DND-41 (cell line): Measurements from ENCODE around the gene ILF3.

Source experiments
- ATAC-seq: fragments of 200-7000 bp; cut with Tn5 transposase; 3 replicates; pipeline ENCODE4 v1.9.1; 2021; ENCODE audit warnings: low read depth; ENCODE audit not compliant: insufficient read depth
- DNase-seq: peaks from one replicate; pipeline ENCODE4 v3.0.0-alpha.2; 2020
- H2AFZ ChIP-seq: 2 replicates; pipeline ENCODE4 v1.6.0; 2012; ENCODE audit warnings: low read depth, low read length
- H3K27ac ChIP-seq: 2 replicates; pipeline ENCODE4 v1.5.1; 2012; ENCODE audit warnings: low read length, inconsistent platforms
- H3K27me3 ChIP-seq: fragments of 200-600 bp; sonication (generic); 2 replicates; pipeline ENCODE4 v1.6.0; 2012; ENCODE audit warnings: low read length, mild to moderate bottlenecking, inconsistent platforms; ENCODE audit not compliant: insufficient read depth, poor library complexity
- H3K36me3 ChIP-seq: 2 replicates; pipeline ENCODE4 v1.5.1; 2012; ENCODE audit warnings: low read length, inconsistent platforms; ENCODE audit not compliant: insufficient read depth
- H3K4me1 ChIP-seq: 2 replicates; pipeline ENCODE4 v1.5.1; 2012; ENCODE audit warnings: mild to moderate bottlenecking, low read length; ENCODE audit not compliant: insufficient read depth
- H3K4me2 ChIP-seq: 2 replicates; pipeline ENCODE4 v1.6.0; 2012; ENCODE audit warnings: mild to moderate bottlenecking, moderate library complexity, low read length, inconsistent platforms; ENCODE audit not compliant: insufficient read depth
- H3K4me3 ChIP-seq, 2 experiments: fragments of 200-600 bp in 1 of 2; shearing (Covaris generic) in 1 of 2; 2 replicates each; pipeline ENCODE4 v1.5.1; 2012 to 2016; ENCODE audit warnings: inconsistent platforms in 2 of 2, low read length in 2 of 2, mild to moderate bottlenecking in 2 of 2, low read depth in 1 of 2, moderate library complexity in 1 of 2
- H3K79me2 ChIP-seq: 2 replicates; pipeline ENCODE4 v1.6.0; 2012; ENCODE audit warnings: low read length, inconsistent platforms; ENCODE audit not compliant: insufficient read depth
- H3K9ac ChIP-seq: 2 replicates; pipeline ENCODE4 v1.6.0; 2012; ENCODE audit warnings: low read depth, mild to moderate bottlenecking, inconsistent platforms, low read length, moderate library complexity
- H3K9me3 ChIP-seq: 2 replicates; pipeline ENCODE4 v1.5.1; 2012; ENCODE audit warnings: low read length, moderate library complexity, mild to moderate bottlenecking, inconsistent platforms; ENCODE audit not compliant: insufficient read depth, severe bottlenecking
- H4K20me1 ChIP-seq: 2 replicates; pipeline ENCODE4 v1.6.0; 2012; ENCODE audit warnings: low read length; ENCODE audit not compliant: insufficient read depth
- EZH2 ChIP-seq: IDR thresholded peaks from 3 replicates; pipeline ENCODE4 v1.6.1; 2012; ENCODE audit warnings: borderline replicate concordance, low read depth, mild to moderate bottlenecking, moderate library complexity, low read length, inconsistent platforms; ENCODE audit not compliant: severe bottlenecking
- TF ChIP-seq, protein P1 (sequence below): IDR thresholded peaks from 2 replicates; pipeline ENCODE4 v1.5.1; 2012; ENCODE audit warnings: borderline replicate concordance, low read length, moderate library complexity, mild to moderate bottlenecking; ENCODE audit not compliant: poor library complexity, severe bottlenecking; ENCODE audit errors: extremely low read depth

Gene ILF3

DNA sequence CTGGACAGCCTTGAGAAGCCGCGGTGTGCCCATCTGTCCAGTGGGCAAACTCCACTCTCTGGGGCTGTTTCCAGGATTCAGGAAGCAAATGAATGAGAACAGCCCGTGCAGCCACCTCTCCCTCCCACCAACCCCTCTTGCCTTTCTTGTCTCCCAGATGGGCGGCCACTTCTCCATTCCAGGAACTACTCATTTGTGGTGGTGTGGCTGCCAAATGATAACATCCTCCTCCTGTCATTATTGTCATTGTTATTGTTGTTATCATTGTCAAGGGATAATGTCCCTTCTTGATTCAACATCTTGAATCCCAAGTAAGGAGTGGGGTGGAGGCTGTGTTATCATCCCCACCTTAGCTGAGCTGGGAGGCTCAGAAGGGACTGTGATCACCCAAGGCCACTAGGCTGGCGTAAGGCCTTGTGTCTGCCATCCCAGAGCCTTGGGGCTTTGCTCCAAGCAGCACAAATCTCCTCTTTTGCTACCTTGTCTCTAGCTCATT is 65.4 kb downstream of the ILF3 start:
- no peaks in the 10 kb centered on the region for H3K9me3 ChIP-seq
- H3K4me3 ChIP-seq, result peak overlapping the region; percentile 71 to 95; a peak in 3 of 4 replicates
- H3K27me3 ChIP-seq, result no peaks in the 10 kb centered on the region
- H2AFZ ChIP-seq, result no peak overlapping the region
- DNase-seq (no peak), ATAC-seq (no peak)
- H3K36me3 ChIP-seq, result peaks cover 43% of the 10 kb centered on the region
- TF ChIP-seq, protein P1, sequence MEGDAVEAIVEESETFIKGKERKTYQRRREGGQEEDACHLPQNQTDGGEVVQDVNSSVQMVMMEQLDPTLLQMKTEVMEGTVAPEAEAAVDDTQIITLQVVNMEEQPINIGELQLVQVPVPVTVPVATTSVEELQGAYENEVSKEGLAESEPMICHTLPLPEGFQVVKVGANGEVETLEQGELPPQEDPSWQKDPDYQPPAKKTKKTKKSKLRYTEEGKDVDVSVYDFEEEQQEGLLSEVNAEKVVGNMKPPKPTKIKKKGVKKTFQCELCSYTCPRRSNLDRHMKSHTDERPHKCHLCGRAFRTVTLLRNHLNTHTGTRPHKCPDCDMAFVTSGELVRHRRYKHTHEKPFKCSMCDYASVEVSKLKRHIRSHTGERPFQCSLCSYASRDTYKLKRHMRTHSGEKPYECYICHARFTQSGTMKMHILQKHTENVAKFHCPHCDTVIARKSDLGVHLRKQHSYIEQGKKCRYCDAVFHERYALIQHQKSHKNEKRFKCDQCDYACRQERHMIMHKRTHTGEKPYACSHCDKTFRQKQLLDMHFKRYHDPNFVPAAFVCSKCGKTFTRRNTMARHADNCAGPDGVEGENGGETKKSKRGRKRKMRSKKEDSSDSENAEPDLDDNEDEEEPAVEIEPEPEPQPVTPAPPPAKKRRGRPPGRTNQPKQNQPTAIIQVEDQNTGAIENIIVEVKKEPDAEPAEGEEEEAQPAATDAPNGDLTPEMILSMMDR, result no peak
- TF ChIP-seq EZH2, result no peak
- H3K4me1 ChIP-seq, result peaks cover 38% of the 10 kb centered on the region
- H3K9ac ChIP-seq, result peak overlapping the region; percentile 95
- H3K79me2 ChIP-seq, result peaks cover 65% of the 10 kb centered on the region
- peaks cover 55% of the 10 kb centered on the region for H4K20me1 ChIP-seq
- H3K4me2 ChIP-seq, result peak overlapping the region; percentile 97
- peak overlapping the region; percentile 94 for H3K27ac ChIP-seq

DNA sequence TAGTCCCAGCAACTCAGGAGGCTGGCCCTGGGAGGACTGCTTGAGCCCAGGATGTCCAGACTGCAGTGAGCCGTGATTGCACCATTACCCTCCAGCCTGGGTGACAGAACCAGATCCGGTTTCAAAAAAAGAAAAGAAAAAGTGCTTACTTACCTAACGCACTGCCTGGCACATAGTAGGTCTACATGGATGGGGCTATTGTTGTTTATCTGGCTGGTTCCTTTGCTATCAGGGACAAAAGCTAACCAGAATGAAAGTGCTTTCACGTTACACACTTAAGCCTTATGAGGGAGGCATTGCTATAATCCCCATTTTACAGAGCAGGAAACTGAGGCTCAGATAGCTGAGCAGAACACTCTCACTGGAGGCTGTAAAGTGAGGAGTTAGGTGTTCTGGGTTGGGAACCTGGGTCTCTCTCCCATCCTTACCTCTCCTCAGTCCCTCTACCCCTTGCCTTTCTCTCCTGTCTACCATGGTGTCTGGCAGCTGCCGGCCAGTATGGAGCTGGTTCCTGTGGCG is 66.5 kb downstream of the ILF3 start:
- Histone ChIP-seq H2AFZ (no peak overlapping the region), H4K20me1 (peaks cover 64% of the 10 kb centered on the region), H3K4me3 (no peak overlapping the region), H3K36me3 (peaks cover 52% of the 10 kb centered on the region), H3K9me3 (no peaks in the 10 kb centered on the region), H3K79me2 (peaks cover 77% of the 10 kb centered on the region), H3K9ac (no peak overlapping the region), H3K27me3 (no peaks in the 10 kb centered on the region), H3K4me2 (peak overlapping the region; percentile 40), H3K27ac (no peak overlapping the region), H3K4me1 (peaks cover 38% of the 10 kb centered on the region)
- no peak for ATAC-seq
- TF ChIP-seq, protein P1, result no peak
- no peak for TF ChIP-seq EZH2
- no peak for DNase-seq

DNA sequence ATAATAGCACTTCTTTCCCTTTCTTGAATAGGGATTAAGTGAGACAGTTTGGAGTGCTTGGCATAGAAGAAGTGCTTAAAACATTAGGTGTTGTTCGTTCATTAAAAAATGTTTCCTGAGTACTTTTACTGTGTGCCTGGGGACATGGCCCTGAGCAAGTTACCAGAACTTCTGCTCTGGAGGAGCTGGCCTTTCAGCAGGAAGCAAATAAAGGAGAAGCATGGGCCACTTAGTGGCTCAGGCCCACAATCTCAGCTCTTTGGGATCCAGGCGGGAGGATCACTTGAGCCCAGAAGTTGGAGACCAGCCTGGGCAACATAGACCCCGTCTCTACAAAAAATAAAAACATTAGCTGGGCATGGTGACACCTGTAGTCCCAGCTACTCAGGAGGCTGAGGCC is 69.4 kb downstream of the ILF3 start:
- Histone ChIP-seq H2AFZ (no peak overlapping the region), H3K9ac (no peak overlapping the region), H3K27ac (no peak overlapping the region), H3K4me3 (no peak overlapping the region), H3K4me1 (peaks cover 28% of the 10 kb centered on the region), H4K20me1 (peaks cover 85% of the 10 kb centered on the region), H3K27me3 (no peaks in the 10 kb centered on the region), H3K4me2 (no peak overlapping the region), H3K9me3 (no peaks in the 10 kb centered on the region), H3K36me3 (peaks cover 56% of the 10 kb centered on the region), H3K79me2 (peaks cover 99% of the 10 kb centered on the region)
- ATAC-seq (no peak), DNase-seq (no peak)
- TF ChIP-seq, protein P1, result no peak

DNA sequence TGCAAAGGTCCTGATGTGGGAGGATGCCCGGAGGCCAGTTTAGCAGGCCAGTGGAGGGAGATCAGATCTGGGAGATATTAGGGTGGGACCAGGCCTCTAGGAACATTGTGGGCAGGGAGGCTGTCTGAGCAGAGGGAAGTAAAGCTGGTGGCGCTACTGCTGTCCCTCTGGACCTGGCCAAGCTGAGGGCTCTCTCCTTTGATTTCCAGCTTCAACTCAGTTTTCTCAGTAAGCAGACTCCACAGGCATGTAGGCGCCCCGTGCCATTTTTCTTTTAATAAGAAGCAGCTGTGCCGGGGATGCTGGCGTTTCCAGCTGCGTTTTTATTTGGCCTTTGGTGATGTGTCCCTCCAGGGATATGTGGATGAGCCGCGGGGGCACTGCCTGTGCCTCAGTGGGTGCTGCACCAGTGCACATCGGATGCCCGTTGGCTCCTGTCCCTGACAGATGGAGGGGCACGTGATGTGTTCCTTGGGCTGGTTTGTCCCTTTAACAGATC is 70.5 kb downstream of the ILF3 start:
- DNase-seq (no peak), ATAC-seq (no peak)
- Histone ChIP-seq H3K9ac (no peak overlapping the region), H3K36me3 (peaks cover 51% of the 10 kb centered on the region), H2AFZ (no peak overlapping the region), H3K27ac (no peak overlapping the region), H3K9me3 (no peaks in the 10 kb centered on the region), H3K4me2 (no peak overlapping the region), H3K4me3 (no peak overlapping the region), H3K4me1 (peaks cover 18% of the 10 kb centered on the region), H3K79me2 (peaks cover 98% of the 10 kb centered on the region), H3K27me3 (no peaks in the 10 kb centered on the region), H4K20me1 (peaks cover 83% of the 10 kb centered on the region)
- TF ChIP-seq, protein P1, result no peak
- no peak for TF ChIP-seq EZH2
